ES-I3 (cell line): ENCODE results near the gene PRAMEF1.
"Not testable (repeated sequence)": the region's sequence is repeated elsewhere in the genome, so short reads cannot be mapped to it uniquely, and the experiment has no call there.

Experiments used
- H3K36me3 ChIP-seq: 2 replicates; pipeline ENCODE4 v1.6.1; 2013; ENCODE audit warnings: mild to moderate bottlenecking, low read length, control low read depth, moderate library complexity; ENCODE audit not compliant: insufficient read depth
- H3K4me1 ChIP-seq: 2 replicates; pipeline ENCODE4 v1.6.1; 2013; ENCODE audit warnings: mild to moderate bottlenecking, control low read depth, low read length; ENCODE audit not compliant: insufficient read depth
- H3K9ac ChIP-seq: 2 replicates; pipeline ENCODE4 v1.6.1; 2013; ENCODE audit warnings: low read depth, mild to moderate bottlenecking, low read length, moderate library complexity
- H3K9me3 ChIP-seq: 2 replicates; pipeline ENCODE4 v1.6.1; 2013; ENCODE audit warnings: mild to moderate bottlenecking, low read length, moderate library complexity; ENCODE audit not compliant: control insufficient read depth, insufficient read depth

Gene PRAMEF1

DNA sequence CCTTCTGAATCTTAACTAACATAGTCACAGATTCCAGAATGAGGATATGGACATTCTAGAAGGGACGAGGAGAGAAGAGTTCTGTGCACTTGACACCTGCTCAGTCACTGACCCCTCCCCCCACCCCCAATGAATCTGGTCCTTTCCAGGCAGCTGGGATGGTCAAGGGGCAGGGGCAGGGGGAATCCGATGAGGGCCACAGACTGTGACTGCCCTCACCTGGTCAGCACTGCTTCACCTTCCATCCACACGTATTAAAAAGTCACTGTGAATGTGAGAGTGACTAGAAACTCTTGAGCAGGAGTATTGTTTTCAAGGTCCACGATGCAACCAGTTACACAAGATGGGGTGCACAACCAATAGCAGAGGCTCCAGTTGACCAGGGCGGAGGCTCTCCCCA lies 27.2 kb upstream of the PRAMEF1 start:
- Histone ChIP-seq H3K36me3 (no peaks in the 10 kb centered on the region), H3K9me3 (no peaks in the 10 kb centered on the region), H3K9ac (no peak overlapping the region)

GRCh38 chr1:12769031-12769430 lies 22.2 kb upstream of the PRAMEF1 start:
- H3K36me3 ChIP-seq, result no peaks in the 10 kb centered on the region
- H3K9me3 ChIP-seq, result no peaks in the 10 kb centered on the region
- no peak overlapping the region for H3K9ac ChIP-seq
- no peaks in the 10 kb centered on the region for H3K4me1 ChIP-seq

More for the DNA sequence above, 27.2 kb upstream of the PRAMEF1 start:
- H3K4me1 ChIP-seq, result no peaks in the 10 kb centered on the region

GRCh38 chr1:12769976-12770505 lies 21.2 kb upstream of the PRAMEF1 start:
- no peaks in the 10 kb centered on the region for H3K9me3 ChIP-seq
- no peaks in the 10 kb centered on the region for H3K4me1 ChIP-seq
- no peak overlapping the region for H3K9ac ChIP-seq
- H3K36me3 ChIP-seq, result no peaks in the 10 kb centered on the region

- no peak overlapping the region for H3K9ac ChIP-seq
- no peaks in the 10 kb centered on the region for H3K9me3 ChIP-seq
- no peaks in the 10 kb centered on the region for H3K36me3 ChIP-seq
- H3K4me1 ChIP-seq, result no peaks in the 10 kb centered on the region
These were observed 20.6 kb upstream of the PRAMEF1 start for GRCh38 chr1:12770620-12771019.

GRCh38 chr1:12771186-12771585 lies 20.0 kb upstream of the PRAMEF1 start:
- Histone ChIP-seq H3K36me3 (no peaks in the 10 kb centered on the region), H3K9ac (no peak overlapping the region), H3K4me1 (no peaks in the 10 kb centered on the region), H3K9me3 (no peaks in the 10 kb centered on the region)

GRCh38 chr1:12772520-12772919 lies 18.7 kb upstream of the PRAMEF1 start:
- Histone ChIP-seq H3K9ac (no peak overlapping the region), H3K4me1 (no peaks in the 10 kb centered on the region), H3K9me3 (no peaks in the 10 kb centered on the region), H3K36me3 (no peaks in the 10 kb centered on the region)

DNA sequence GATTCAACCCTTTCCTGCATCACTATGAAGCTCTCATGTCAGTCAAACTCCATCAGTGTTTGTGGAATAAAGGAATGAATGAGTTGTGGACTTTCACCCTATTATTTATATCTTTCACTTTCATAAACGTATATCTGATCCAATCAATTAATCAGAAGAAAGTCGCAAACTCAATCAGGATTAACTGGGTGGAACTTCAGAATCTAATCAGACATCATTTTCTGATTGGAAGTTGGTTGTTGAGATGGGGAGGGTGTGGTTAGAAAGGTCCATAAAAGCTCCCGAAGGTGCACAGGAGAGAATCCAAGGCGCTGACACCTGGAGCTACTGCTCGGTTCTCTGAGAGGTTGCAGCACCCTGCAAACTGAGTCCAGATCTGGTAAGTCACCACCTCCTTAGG lies 17.8 kb upstream of the PRAMEF1 start, which contains the start of gene PRAMEF12:
TSS of gene PRAMEF12 (plus strand) at position 301 of the 400 bp plus-strand sequence. CDS start 1,130 bp downstream, outside the sequence.
- Histone ChIP-seq H3K9me3 (no peaks in the 10 kb centered on the region), H3K9ac (no peak within 1 kb of the TSS), H3K4me1 (no peaks in the 10 kb centered on the region), H3K36me3 (no peaks in the 10 kb centered on the region)

DNA sequence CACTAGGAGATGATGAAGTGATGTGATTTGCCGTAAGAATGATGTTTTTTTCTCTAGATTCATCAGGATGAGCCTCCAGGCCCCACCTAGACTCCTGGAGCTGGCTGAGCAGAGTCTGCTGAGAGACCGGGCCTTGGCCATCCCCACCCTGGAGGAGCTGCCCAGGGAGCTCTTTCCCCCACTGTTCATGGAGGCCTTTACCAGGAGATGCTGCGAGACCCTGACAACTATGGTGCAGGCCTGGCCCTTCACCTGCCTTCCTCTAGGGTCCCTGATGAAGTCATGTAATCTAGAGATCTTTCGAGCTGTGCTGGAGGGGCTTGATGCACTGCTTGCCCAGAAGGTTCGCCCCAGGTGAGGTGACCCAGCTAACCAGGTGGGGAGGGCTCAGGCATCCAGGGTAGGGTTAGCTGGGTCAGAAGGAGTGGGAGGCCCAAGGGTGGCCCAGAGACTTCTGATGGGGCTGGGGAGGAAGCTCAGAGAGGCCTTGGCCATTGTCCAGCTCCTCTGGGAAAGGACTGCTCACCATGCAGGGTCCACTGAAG lies 16.3 kb upstream of the PRAMEF1 start:
- no peaks in the 10 kb centered on the region for H3K4me1 ChIP-seq
- H3K36me3 ChIP-seq, result no peaks in the 10 kb centered on the region
- no peak overlapping the region for H3K9ac ChIP-seq
- H3K9me3 ChIP-seq, result no peaks in the 10 kb centered on the region

- Histone ChIP-seq H3K4me1 (no peaks in the 10 kb centered on the region), H3K36me3 (no peaks in the 10 kb centered on the region), H3K9me3 (no peaks in the 10 kb centered on the region), H3K9ac (no peak overlapping the region)
These were observed 15.8 kb upstream of the PRAMEF1 start for GRCh38 chr1:12775443-12775842.

DNA sequence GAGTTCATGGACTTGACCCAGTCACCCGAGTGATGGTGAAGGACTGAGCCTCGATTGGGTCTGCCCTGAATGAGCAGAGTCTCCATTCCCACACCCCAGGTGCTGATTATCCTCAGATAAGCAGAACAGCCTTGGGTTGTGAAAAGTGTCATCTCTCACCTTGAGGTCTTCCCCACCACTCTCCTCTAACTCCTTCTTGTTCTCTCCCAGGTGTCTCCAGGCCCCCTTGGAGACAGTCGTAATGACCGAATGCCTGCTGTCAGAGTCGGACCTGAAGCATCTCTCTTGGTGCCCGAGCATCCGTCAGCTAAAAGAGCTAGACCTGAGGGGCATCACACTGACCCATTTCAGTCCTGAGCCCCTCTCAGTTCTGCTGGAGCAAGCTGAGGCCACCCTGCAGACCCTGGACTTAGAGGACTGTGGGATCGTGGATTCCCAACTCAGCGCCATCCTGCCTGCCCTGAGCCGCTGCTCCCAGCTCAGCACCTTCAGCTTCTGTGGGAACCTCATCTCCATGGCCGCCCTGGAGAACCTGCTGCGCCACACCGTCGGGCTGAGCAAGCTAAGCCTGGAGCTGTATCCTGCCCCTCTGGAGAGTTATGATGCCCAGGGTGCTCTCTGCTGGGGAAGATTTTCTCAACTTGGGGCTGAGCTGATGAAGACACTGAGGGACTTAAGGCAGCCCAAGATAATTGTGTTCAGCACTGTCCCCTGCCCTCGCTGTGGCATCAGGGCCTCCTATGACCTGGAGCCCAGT lies 14.2 kb upstream of the PRAMEF1 start:
- Histone ChIP-seq H3K36me3 (no peaks in the 10 kb centered on the region), H3K9me3 (no peaks in the 10 kb centered on the region), H3K4me1 (no peaks in the 10 kb centered on the region), H3K9ac (no peak overlapping the region)

GRCh38 chr1:12778061-12778460 lies 13.1 kb upstream of the PRAMEF1 start:
- H3K9me3 ChIP-seq, result no peaks in the 10 kb centered on the region
- no peaks in the 10 kb centered on the region for H3K36me3 ChIP-seq
- H3K9ac ChIP-seq, result no peak overlapping the region
- no peaks in the 10 kb centered on the region for H3K4me1 ChIP-seq

DNA sequence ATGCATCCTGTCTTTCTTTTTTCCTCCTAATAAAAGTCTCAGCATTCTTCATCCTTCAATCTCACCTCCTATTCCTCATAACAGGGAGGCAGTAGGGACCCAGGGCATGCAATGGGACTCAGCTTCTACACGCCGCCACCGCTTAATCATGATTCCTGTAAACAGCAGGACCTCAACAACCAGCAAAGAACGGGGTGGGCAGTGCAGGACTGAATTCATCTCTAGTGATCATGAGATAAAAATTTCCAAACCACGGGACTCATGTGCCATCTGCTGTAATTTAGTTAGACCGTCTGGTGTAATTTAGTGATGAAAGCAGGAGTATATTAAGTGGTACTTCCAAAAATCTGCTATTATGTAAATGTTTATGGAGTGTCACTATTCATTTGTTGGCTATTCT lies 12.3 kb upstream of the PRAMEF1 start:
- no peaks in the 10 kb centered on the region for H3K9me3 ChIP-seq
- H3K9ac ChIP-seq, result no peak overlapping the region
- H3K4me1 ChIP-seq, result no peaks in the 10 kb centered on the region
- H3K36me3 ChIP-seq, result no peaks in the 10 kb centered on the region

GRCh38 chr1:12781488-12781887 lies 9.7 kb upstream of the PRAMEF1 start:
- not testable (repeated sequence) for H3K9ac ChIP-seq, H3K4me1 ChIP-seq, H3K9me3 ChIP-seq, H3K36me3 ChIP-seq

GRCh38 chr1:12783783-12784182 lies 7.4 kb upstream of the PRAMEF1 start:
- not testable (repeated sequence) for H3K9me3 ChIP-seq, H3K4me1 ChIP-seq, H3K36me3 ChIP-seq, H3K9ac ChIP-seq

- not testable (repeated sequence) for H3K4me1 ChIP-seq, H3K9ac ChIP-seq, H3K36me3 ChIP-seq, H3K9me3 ChIP-seq
These were observed 6.5 kb upstream of the PRAMEF1 start for GRCh38 chr1:12784729-12785128.
